IMR-90 (cell line): ENCODE results near the gene ZMYND10. TPM values are rescaled to one million over a fixed set of nuclear protein-coding genes. Genes with fewer than 3 reads are reported as not detected.

Experiments used
- ATAC-seq: fragments of 200-7000 bp; cut with Tn5 transposase; 2 replicates; pipeline ENCODE4 v1.9.1; 2020; ENCODE audit warnings: low read depth, mild to moderate bottlenecking, moderate library complexity
- BruUV-seq: library from RNA; stranded (reverse); fragments of 400-500 nt; replicated peaks from 2 replicates; lab custom pipeline; 2021; lab: Mats Ljungman, UMichigan
- CTCF ChIA-PET: fragments of 300-600 bp; formaldehyde crosslinking; extraction: SDS; loops from one replicate; lab custom pipeline; 2021; ENCODE audit warnings: antibody characterized with exemption; lab: Yijun Ruan, JAX
- POLR2A ChIA-PET: fragments of 300-600 bp; sonication (Branson Sonifier 250); formaldehyde crosslinking; loops from one replicate; lab custom pipeline; 2022; ENCODE audit warnings: antibody characterized with exemption; ENCODE audit not compliant: unreplicated experiment; lab: Charles Lee
- DNase-seq: peaks from one replicate; pipeline ENCODE4 v3.0.0; 2013
- H2AFZ ChIP-seq: replicated peaks from 2 replicates; pipeline ENCODE3; 2013; ENCODE audit warnings: low read length, mild to moderate bottlenecking; ENCODE audit not compliant: poor library complexity
- H2AK5ac ChIP-seq: 2 replicates; pipeline ENCODE4 v1.6.1; 2013; ENCODE audit warnings: low read depth, low read length, inconsistent platforms
- H2AK9ac ChIP-seq: replicated peaks from 2 replicates; pipeline ENCODE3; 2013; ENCODE audit warnings: mild to moderate bottlenecking, low read depth, low read length, moderate library complexity; ENCODE audit not compliant: poor library complexity
- H2BK120ac ChIP-seq: 2 replicates; pipeline ENCODE4 v1.6.1; 2013; ENCODE audit warnings: low read depth, low read length, inconsistent platforms
- H2BK15ac ChIP-seq: 3 replicates; pipeline ENCODE4 v1.6.1; 2013; ENCODE audit warnings: low read depth, low read length, inconsistent platforms
- H2BK20ac ChIP-seq: 2 replicates; pipeline ENCODE4 v1.6.1; 2013; ENCODE audit warnings: low read depth, mild to moderate bottlenecking, inconsistent platforms, low read length, moderate library complexity
- H2BK5ac ChIP-seq: 2 replicates; pipeline ENCODE4 v1.6.1; 2013; ENCODE audit warnings: mild to moderate bottlenecking, low read depth, low read length, inconsistent platforms; ENCODE audit not compliant: poor library complexity, severe bottlenecking
- H3K14ac ChIP-seq: replicated peaks from 2 replicates; pipeline ENCODE4 v1.6.1; 2013; ENCODE audit warnings: low read depth, low read length, inconsistent platforms
- H3K18ac ChIP-seq: 2 replicates; pipeline ENCODE4 v1.6.1; 2013; ENCODE audit warnings: low read depth, low read length, control low read depth
- H3K23ac ChIP-seq: 2 replicates; pipeline ENCODE4 v1.6.1; 2013; ENCODE audit warnings: low read depth, low read length, inconsistent platforms
- H3K27ac ChIP-seq: 2 replicates; pipeline ENCODE4 v1.5.1; 2013; ENCODE audit warnings: mild to moderate bottlenecking, control low read depth, low read length; ENCODE audit not compliant: insufficient read depth
- H3K27me3 ChIP-seq: 2 replicates; pipeline ENCODE4 v1.6.1; 2013; ENCODE audit warnings: low read length; ENCODE audit not compliant: control insufficient read depth, insufficient read depth
- H3K36me3 ChIP-seq: 2 replicates; pipeline ENCODE4 v1.6.1; 2013; ENCODE audit warnings: low read length, mixed read lengths; ENCODE audit not compliant: control insufficient read depth, insufficient read depth
- H3K4ac ChIP-seq: 2 replicates; pipeline ENCODE4 v1.6.1; 2013; ENCODE audit warnings: low read depth, low read length, inconsistent platforms
- H3K4me1 ChIP-seq: 2 replicates; pipeline ENCODE4 v1.6.1; 2013; ENCODE audit warnings: low read length, mixed read lengths; ENCODE audit not compliant: control insufficient read depth, insufficient read depth
- H3K4me2 ChIP-seq: 2 replicates; pipeline ENCODE4 v1.6.1; 2013; ENCODE audit warnings: low read depth, mild to moderate bottlenecking, control low read depth, low read length, moderate library complexity
- H3K4me3 ChIP-seq: 2 replicates; pipeline ENCODE4 v1.5.1; 2013; ENCODE audit warnings: low read depth, mild to moderate bottlenecking, control low read depth, low read length, moderate library complexity; ENCODE audit not compliant: insufficient read depth
- H3K56ac ChIP-seq: 2 replicates; pipeline ENCODE4 v1.6.1; 2013; ENCODE audit warnings: low read length, inconsistent platforms; ENCODE audit not compliant: insufficient read depth; ENCODE audit errors: extremely low read depth
- H3K79me1 ChIP-seq, 2 experiments: 2 replicates each; pipeline ENCODE4 v1.6.1; 2013; ENCODE audit warnings: low read length in 2 of 2, inconsistent platforms in 1 of 2, low read depth in 1 of 2
- H3K9ac ChIP-seq: 2 replicates; pipeline ENCODE4 v1.6.1; 2013; ENCODE audit warnings: low read depth, low read length, control low read depth
- H3K9me1 ChIP-seq: 2 replicates; pipeline ENCODE4 v1.6.1; 2013; ENCODE audit warnings: low read length, inconsistent platforms; ENCODE audit not compliant: insufficient read depth
- H3K9me3 ChIP-seq: 2 replicates; pipeline ENCODE4 v1.6.1; 2013; ENCODE audit warnings: low read length; ENCODE audit not compliant: control insufficient read depth, insufficient read depth
- H4K20me1 ChIP-seq: 2 replicates; pipeline ENCODE4 v1.6.1; 2013; ENCODE audit warnings: low read length, inconsistent platforms; ENCODE audit not compliant: insufficient read depth
- H4K5ac ChIP-seq: 2 replicates; pipeline ENCODE4 v1.6.1; 2013; ENCODE audit warnings: mild to moderate bottlenecking, low read depth, low read length, control low read depth
- H4K8ac ChIP-seq, 2 experiments: 2 replicates each; pipeline ENCODE4 v1.6.1; 2013; ENCODE audit warnings: low read depth in 2 of 2, low read length in 2 of 2, control low read depth in 1 of 2, inconsistent platforms in 1 of 2
- H4K91ac ChIP-seq: 2 replicates; pipeline ENCODE4 v1.6.1; 2013; ENCODE audit warnings: low read depth, low read length, inconsistent platforms; ENCODE audit not compliant: insufficient read depth
- CEBPB ChIP-seq: IDR thresholded peaks from 2 replicates; pipeline ENCODE4 v1.6.1; 2012; ENCODE audit warnings: low read depth, low read length, improper control_type of control experiment
- CHD1 ChIP-seq: IDR thresholded peaks from 2 replicates; pipeline ENCODE4 v1.6.1; 2012; ENCODE audit warnings: low read depth, low read length, improper control_type of control experiment
- MAFK ChIP-seq: IDR thresholded peaks from 2 replicates; pipeline ENCODE4 v1.6.1; 2012; ENCODE audit warnings: low read depth, low read length, improper control_type of control experiment
- POLR2A ChIP-seq: IDR thresholded peaks from 2 replicates; pipeline ENCODE4 v1.6.1; 2012; ENCODE audit warnings: mild to moderate bottlenecking, low read depth, low read length
- RAD21 ChIP-seq: IDR thresholded peaks from 2 replicates; pipeline ENCODE4 v1.6.1; 2012; ENCODE audit warnings: low read length, improper control_type of control experiment
- WGBS, 2 experiments: methylation state at CpG; one replicate each; pipeline versions ENCODE4 v1.1.5 to v1.1.7; 2013; ENCODE audit warnings: missing lambda C conversion rate in 2 of 2; ENCODE audit not compliant: insufficient read length in 1 of 2; ENCODE audit errors: extremely low coverage in 2 of 2; 5-methylcytosine and 5-hydroxymethylcytosine counted together
- dilution Hi-C: fragments of 300-500 bp; cut with HindIII; formaldehyde crosslinking; loops from one replicate; pipeline ENCODE4 v1.14.3; 2018; ENCODE audit warnings: low sequenced_read_pairs; ENCODE audit not compliant: unreplicated experiment
- in situ Hi-C: fragments of 300-500 bp; cut with MboI; formaldehyde crosslinking; loops from 3 replicates; pipeline ENCODE4 v1.14.3; 2019; ENCODE audit warnings: low sequenced_read_pairs, inconsistent platforms, mixed read lengths
- intact Hi-C: fragments of 100-400 bp; cut with micrococcal nuclease; formaldehyde crosslinking; loops from 2 replicates; pipeline ENCODE4 v1.10.0; 2022
- polyA plus RNA-seq, 3 experiments: library from polyadenylated mRNA; depleted of rRNA; stranded (reverse); fragments of >200 nt; gene quantifications; 2 replicates each; pipeline ENCODE4 v1.2.3, GENCODE V29; 2012; ENCODE audit warnings: low replicate concordance in 1 of 3
- total RNA-seq: library from RNA; depleted of rRNA; stranded (reverse); fragments of >200 nt; gene quantifications from 2 replicates; pipeline ENCODE4 v1.2.3, GENCODE V29; 2012
- TF ChIP-seq, protein P1 (sequence below): fragments of 150-350 bp; IDR thresholded peaks from 2 replicates; pipeline ENCODE4 v1.6.1; 2017; ENCODE audit warnings: mild to moderate bottlenecking, antibody characterized with exemption, low read length, low read depth
- TF ChIP-seq, protein P2 (sequence below): fragments of 150-350 bp; IDR thresholded peaks from 2 replicates; pipeline ENCODE4 v1.6.1; 2016; ENCODE audit warnings: low read depth, mild to moderate bottlenecking, low read length, moderate library complexity, borderline replicate concordance

The ZMYND10 gene
- total and polyA plus RNA-seq, 2 of the 4 experiments (the other 2 are of a cell fraction): 1.1 to 1.4 TPM

DNA sequence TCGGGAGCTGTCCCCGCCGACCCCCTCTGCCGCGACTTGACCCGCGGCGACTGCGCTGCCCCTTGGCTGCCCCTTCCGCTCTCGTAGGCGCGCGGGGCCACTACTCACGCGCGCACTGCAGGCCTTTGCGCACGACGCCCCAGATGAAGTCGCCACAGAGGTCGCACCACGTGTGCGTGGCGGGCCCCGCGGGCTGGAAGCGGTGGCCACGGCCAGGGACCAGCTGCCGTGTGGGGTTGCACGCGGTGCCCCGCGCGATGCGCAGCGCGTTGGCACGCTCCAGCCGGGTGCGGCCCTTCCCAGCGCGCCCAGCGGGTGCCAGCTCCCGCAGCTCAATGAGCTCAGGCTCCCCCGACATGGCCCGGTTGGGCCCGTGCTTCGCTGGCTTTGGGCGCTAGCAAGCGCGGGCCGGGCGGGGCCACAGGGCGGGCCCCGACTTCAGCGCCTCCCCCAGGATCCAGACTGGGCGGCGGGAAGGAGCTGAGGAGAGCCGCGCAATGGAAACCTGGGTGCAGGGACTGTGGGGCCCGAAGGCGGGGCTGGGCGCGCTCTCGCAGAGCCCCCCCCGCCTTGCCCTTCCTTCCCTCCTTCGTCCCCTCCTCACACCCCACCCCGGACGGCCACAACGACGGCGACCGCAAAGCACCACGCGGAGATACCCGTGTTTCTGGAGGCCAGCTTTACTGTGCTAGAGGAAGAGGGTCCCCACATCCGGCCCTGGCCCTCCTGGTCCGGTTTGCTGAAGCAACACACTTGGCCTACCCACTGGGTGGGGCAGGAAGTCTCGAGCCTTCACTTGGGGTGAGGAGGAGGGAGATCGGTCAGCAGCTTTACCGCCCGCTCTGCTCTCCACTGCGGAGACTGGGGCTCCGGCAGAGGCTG, 4.8 kb downstream of the ZMYND10 start, which contains the start of gene RASSF1:
RASSF1 (minus strand) TSS at position 389 of the 882 bp plus-strand sequence; CDS start at position 358, 31 bp downstream.
- Histone ChIP-seq H3K9me3 (no peaks in the 10 kb centered on the region), H3K9ac (peak within 1 kb of the TSS; percentile 69; the same call in 1 of the 2 replicates), H2BK20ac (peak within 1 kb of the TSS; percentile 21; the same call in 1 of the 2 replicates), H4K8ac (peak within 1 kb of the TSS; percentile 59 to 97), H4K20me1 (peaks cover 11% of the 10 kb centered on the region), H4K5ac (peak within 1 kb of the TSS; percentile 81), H2AK9ac (peak within 1 kb of the TSS; percentile 23), H4K91ac (peak within 1 kb of the TSS; percentile 73), H2BK15ac (peak within 1 kb of the TSS; percentile 58; the same call in 2 of the 3 replicates), H3K18ac (peak within 1 kb of the TSS; percentile 81), H2BK120ac (peak within 1 kb of the TSS; percentile 58), H2AK5ac (peak within 1 kb of the TSS; percentile 54), H2AFZ (peak within 1 kb of the TSS; percentile 94), H2BK5ac (peak within 1 kb of the TSS; percentile 82), H3K14ac (peak within 1 kb of the TSS; percentile 65), H3K79me1 (peaks cover 15 to 37% of the 10 kb centered on the region in 2 experiments; a peak in 3 of 4 replicates), H3K4me2 (peak within 1 kb of the TSS; percentile 79), H3K4me1 (peaks cover 21% of the 10 kb centered on the region), H3K27ac (peak within 1 kb of the TSS; percentile 44), H3K27me3 (no peaks in the 10 kb centered on the region), H3K23ac (peak within 1 kb of the TSS; percentile 62), H3K36me3 (no peaks in the 10 kb centered on the region; the same call in 1 of the 2 replicates), H3K4me3 (peak within 1 kb of the TSS; percentile 43), H3K56ac (peak within 1 kb of the TSS; percentile 4; the same call in 1 of the 2 replicates), H3K9me1 (peaks cover 14% of the 10 kb centered on the region), H3K4ac (peak within 1 kb of the TSS; percentile 81)
- ChIA-PET CTCF (interaction anchor here (0.6 kb wide), 1 partner anchor 1738 kb away, joined by 3 read pairs; no protein-coding TSS in a partner anchor), POLR2A (interaction anchor here (0.6 kb wide), 1 partner anchor 10 kb away, joined by 4 read pairs; the partner anchor contains the start of genes CYB561D2 and NPRL2)
- 7% methylated on average over 32 of the region's 85 CpGs; no CpG with 5 or more reads in 1 of the 2 experiments for WGBS, 2 experiments
- DNase-seq: no peak
- dilution Hi-C loops (no loop called here), in situ Hi-C loops (loop anchor here (25.0 kb wide), 3 partner anchors 1047 to 1822 kb away; partner anchors contain the start of genes ABHD14B, GPR62, MANF and PCBP4), intact Hi-C loops (no loop called here)
- ATAC-seq: peak; percentile 16
- no TSS peak for BruUV-seq
- TF ChIP-seq CEBPB (no peak), MAFK (no peak), RAD21 (no peak), CHD1 (no peak), POLR2A (no peak)
- TF ChIP-seq, protein P1, sequence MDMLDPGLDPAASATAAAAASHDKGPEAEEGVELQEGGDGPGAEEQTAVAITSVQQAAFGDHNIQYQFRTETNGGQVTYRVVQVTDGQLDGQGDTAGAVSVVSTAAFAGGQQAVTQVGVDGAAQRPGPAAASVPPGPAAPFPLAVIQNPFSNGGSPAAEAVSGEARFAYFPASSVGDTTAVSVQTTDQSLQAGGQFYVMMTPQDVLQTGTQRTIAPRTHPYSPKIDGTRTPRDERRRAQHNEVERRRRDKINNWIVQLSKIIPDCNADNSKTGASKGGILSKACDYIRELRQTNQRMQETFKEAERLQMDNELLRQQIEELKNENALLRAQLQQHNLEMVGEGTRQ: peak; percentile 30; the same call in 1 of the 2 replicates
- TF ChIP-seq, protein P2, sequence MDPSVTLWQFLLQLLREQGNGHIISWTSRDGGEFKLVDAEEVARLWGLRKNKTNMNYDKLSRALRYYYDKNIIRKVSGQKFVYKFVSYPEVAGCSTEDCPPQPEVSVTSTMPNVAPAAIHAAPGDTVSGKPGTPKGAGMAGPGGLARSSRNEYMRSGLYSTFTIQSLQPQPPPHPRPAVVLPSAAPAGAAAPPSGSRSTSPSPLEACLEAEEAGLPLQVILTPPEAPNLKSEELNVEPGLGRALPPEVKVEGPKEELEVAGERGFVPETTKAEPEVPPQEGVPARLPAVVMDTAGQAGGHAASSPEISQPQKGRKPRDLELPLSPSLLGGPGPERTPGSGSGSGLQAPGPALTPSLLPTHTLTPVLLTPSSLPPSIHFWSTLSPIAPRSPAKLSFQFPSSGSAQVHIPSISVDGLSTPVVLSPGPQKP: no peak
